Stimulated activated effector memory CD8-positive, alpha-beta T cell treated with anti-CD3 and anti-CD28 coated beads, Interleukin-12 subunit alpha, Interleukin-12 subunit beta, amount 100 ng/mL, for 72 hours (primary cell): ENCODE results near the gene BDH1.

Experiments
- ATAC-seq: fragments of 150-1000 bp; cut with Tn5 transposase; 2 replicates; pipeline ENCODE4 v1.10.0; 2021
- DNase-seq, 2 donors: peaks; one replicate each; pipeline ENCODE4 v3.0.0; 2021 to 2022; ENCODE audit warnings: low spot score in 2 of 2
- H3K27ac Mint-ChIP-seq: one replicate; pipeline ENCODE4 v1.8.0; 2022; ENCODE audit warnings: mild to moderate bottlenecking, mixed read lengths
- H3K36me3 Mint-ChIP-seq: one replicate; pipeline ENCODE4 v1.8.0; 2022; ENCODE audit warnings: mild to moderate bottlenecking, mixed read lengths
- H3K4me1 Mint-ChIP-seq: one replicate; pipeline ENCODE4 v1.8.0; 2022; ENCODE audit warnings: mixed read lengths
- H3K4me3 Mint-ChIP-seq: one replicate; pipeline ENCODE4 v1.8.0; 2022; ENCODE audit warnings: mild to moderate bottlenecking, mixed read lengths
- H3K9me3 Mint-ChIP-seq: one replicate; pipeline ENCODE4 v1.8.0; 2022; ENCODE audit warnings: mixed read lengths

The BDH1 gene

GRCh38 chr3:197463279-197463678 lies 92.5 kb downstream of the BDH1 start:
- ATAC-seq (no peak), DNase-seq (no peak)
- Mint-ChIP-seq H3K27ac (no peak overlapping the region), H3K9me3 (no peaks in the 10 kb centered on the region), H3K4me1 (peaks cover 4% of the 10 kb centered on the region), H3K4me3 (no peak overlapping the region), H3K36me3 (peaks cover 21% of the 10 kb centered on the region)

GRCh38 chr3:197462808-197463207 lies 93.0 kb downstream of the BDH1 start:
- H3K4me1 Mint-ChIP-seq = peaks cover 4% of the 10 kb centered on the region
- no peak for ATAC-seq
- peaks cover 21% of the 10 kb centered on the region for H3K36me3 Mint-ChIP-seq
- H3K4me3 Mint-ChIP-seq = no peak overlapping the region
- no peaks in the 10 kb centered on the region for H3K9me3 Mint-ChIP-seq
- no peak overlapping the region for H3K27ac Mint-ChIP-seq
- no peak for DNase-seq

- ATAC-seq = no peak
- H3K27ac Mint-ChIP-seq = no peak overlapping the region
Observed at GRCh38 chr3:197460639-197461038, 95.1 kb downstream of the BDH1 start.

GRCh38 chr3:197460002-197460401 lies 95.8 kb downstream of the BDH1 start:
- ATAC-seq = no peak
- Mint-ChIP-seq H3K4me1 (peaks cover 25% of the 10 kb centered on the region), H3K4me3 (no peak overlapping the region), H3K36me3 (peaks cover 28% of the 10 kb centered on the region), H3K9me3 (no peaks in the 10 kb centered on the region), H3K27ac (peak overlapping the region; percentile 44)
- no peak for DNase-seq

More at GRCh38 chr3:197460639-197461038, 95.1 kb downstream of the BDH1 start:
- DNase-seq = no peak
- Mint-ChIP-seq H3K36me3 (peaks cover 28% of the 10 kb centered on the region), H3K4me3 (no peak overlapping the region), H3K9me3 (no peaks in the 10 kb centered on the region), H3K4me1 (peaks cover 20% of the 10 kb centered on the region)
